A549 (cell line): Measurements from ENCODE around the gene IL22.

Experiments
- CTCF ChIP-seq: fragments of >200 bp; sonication (Bioruptor Twin); formaldehyde crosslinking; IDR thresholded peaks from 3 replicates; pipeline ENCODE4 v1.5.1; 2016
- EP300 ChIP-seq, 2 experiments: fragments of >200 bp; sonication (Bioruptor Twin); formaldehyde crosslinking; IDR thresholded peaks; 2 replicates in 1 of 2; 3 replicates in 1 of 2; pipeline ENCODE4 v1.6.1; 2016 to 2017
- ESRRA ChIP-seq: fragments of 150-350 bp; IDR thresholded peaks from 2 replicates; pipeline ENCODE4 v1.6.1; 2014; ENCODE audit warnings: mild to moderate bottlenecking, low read length, borderline replicate concordance
- GATA3 ChIP-seq: IDR thresholded peaks from 2 replicates; pipeline ENCODE4 v1.6.1; 2012; ENCODE audit warnings: borderline replicate concordance
- MAFK ChIP-seq: fragments of 450-650 bp; IDR thresholded peaks from 2 replicates; pipeline ENCODE4 v1.6.1; 2014; ENCODE audit not compliant: partially characterized antibody
- POLR2A ChIP-seq: IDR thresholded peaks from 2 replicates; pipeline ENCODE4 v1.6.1; 2012; ENCODE audit warnings: mild to moderate bottlenecking, low read length
- REST ChIP-seq: fragments of 200-600 bp; sonication (generic); IDR thresholded peaks from 2 replicates; pipeline ENCODE4 v1.6.1; 2016; ENCODE audit warnings: antibody characterized with exemption, mild to moderate bottlenecking, moderate library complexity
- TF ChIP-seq, protein P1 (sequence below): IDR thresholded peaks from 2 replicates; pipeline ENCODE4 v1.6.1; 2012; ENCODE audit warnings: low read depth, borderline replicate concordance
- TF ChIP-seq, protein P2 (sequence below): IDR thresholded peaks from 2 replicates; pipeline ENCODE4 v1.6.1; 2012

DNA sequence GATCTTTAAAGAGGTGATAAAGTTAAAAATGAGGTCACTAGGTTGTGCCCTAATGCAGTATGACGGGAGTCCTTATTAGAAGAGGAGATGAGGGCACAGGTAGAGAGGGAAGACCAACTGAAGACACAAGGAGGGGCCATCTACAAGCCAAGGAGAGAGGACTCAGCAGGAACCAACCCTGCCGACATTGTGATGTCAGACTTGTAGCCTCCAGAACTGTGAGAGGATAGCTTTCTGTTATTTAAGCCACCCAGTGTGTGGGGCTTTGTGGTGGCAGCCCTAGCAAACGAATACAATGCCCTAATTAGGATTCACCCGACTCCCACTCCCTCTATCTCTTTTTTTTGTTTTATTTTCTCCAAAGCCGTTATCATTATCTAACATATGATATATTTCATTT lies 19.9 kb downstream of the IL22 start:
- no peak for TF ChIP-seq CTCF
- TF ChIP-seq, protein P1, sequence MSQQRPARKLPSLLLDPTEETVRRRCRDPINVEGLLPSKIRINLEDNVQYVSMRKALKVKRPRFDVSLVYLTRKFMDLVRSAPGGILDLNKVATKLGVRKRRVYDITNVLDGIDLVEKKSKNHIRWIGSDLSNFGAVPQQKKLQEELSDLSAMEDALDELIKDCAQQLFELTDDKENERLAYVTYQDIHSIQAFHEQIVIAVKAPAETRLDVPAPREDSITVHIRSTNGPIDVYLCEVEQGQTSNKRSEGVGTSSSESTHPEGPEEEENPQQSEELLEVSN, result no peak
- no peak for TF ChIP-seq POLR2A
- TF ChIP-seq EP300 (IDR thresholded peaks at IDR 0.05), result no peak
- no peak for TF ChIP-seq MAFK
- TF ChIP-seq REST, result no peak
- TF ChIP-seq ESRRA, result no peak
- TF ChIP-seq GATA3, result no peak
- TF ChIP-seq, protein P2, sequence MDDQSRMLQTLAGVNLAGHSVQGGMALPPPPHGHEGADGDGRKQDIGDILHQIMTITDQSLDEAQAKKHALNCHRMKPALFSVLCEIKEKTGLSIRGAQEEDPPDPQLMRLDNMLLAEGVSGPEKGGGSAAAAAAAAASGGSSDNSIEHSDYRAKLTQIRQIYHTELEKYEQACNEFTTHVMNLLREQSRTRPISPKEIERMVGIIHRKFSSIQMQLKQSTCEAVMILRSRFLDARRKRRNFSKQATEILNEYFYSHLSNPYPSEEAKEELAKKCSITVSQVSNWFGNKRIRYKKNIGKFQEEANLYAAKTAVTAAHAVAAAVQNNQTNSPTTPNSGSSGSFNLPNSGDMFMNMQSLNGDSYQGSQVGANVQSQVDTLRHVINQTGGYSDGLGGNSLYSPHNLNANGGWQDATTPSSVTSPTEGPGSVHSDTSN, result no peak
